Pancreas (tissue), 10 donors: ENCODE data around the gene TGIF2. TPM values are rescaled to one million over a fixed set of nuclear protein-coding genes. Genes with fewer than 3 reads are reported as not detected.

Source experiments
- ATAC-seq, 4 donors: fragments of 200-7000 bp; cut with Tn5 transposase; one replicate each; pipeline versions ENCODE4 v1.8.0 to v1.9.1; 2020; ENCODE audit warnings: mild to moderate bottlenecking in 4 of 4, moderate library complexity in 4 of 4
- DNase-seq, 6 donors: peaks; one replicate each; pipeline ENCODE4 v3.0.0-alpha.2; 2020
- FAIRE-seq: peaks from 2 replicates; lab custom pipeline; 2012; peaks lifted over from hg19 to GRCh38; lab: Jason Lieb, UNC
- H3K27ac ChIP-seq, 4 donors: fragments of 200-600 bp; sonication (generic); 1 replicate in 3 of 4; 2 replicates in 1 of 4; pipeline versions ENCODE4 v1.5.0 to v1.8.0; 2020
- H3K27me3 ChIP-seq, 4 donors: fragments of 200-600 bp; one replicate each; pipeline ENCODE4 v1.8.0; 2021
- H3K36me3 ChIP-seq, 3 donors: fragments of 200-600 bp; sonication (generic) in 1 of 3; one replicate each; pipeline versions ENCODE4 v1.5.0 to v1.8.0; 2020 to 2021
- H3K4me1 ChIP-seq, 3 donors: fragments of 200-600 bp; one replicate each; pipeline ENCODE4 v1.8.0; 2021
- H3K4me3 ChIP-seq, 4 donors: fragments of 200-600 bp; sonication (generic) in 2 of 4; one replicate each; pipeline versions ENCODE4 v1.5.0 to v1.8.0; 2020 to 2021
- H3K9me3 ChIP-seq, 4 donors: fragments of 200-600 bp; one replicate each; pipeline ENCODE4 v1.8.0; 2021
- WGBS, 2 donors: extraction: QIAGEN DNeasy Blood & Tissue Kit; methylation state at CpG; one replicate each; pipeline ENCODE4 v1.1.7; 2013; 5-methylcytosine and 5-hydroxymethylcytosine counted together
- intact Hi-C, 3 donors: fragments of 100-400 bp; cut with DNase I; formaldehyde crosslinking; loops; one replicate each; pipeline versions ENCODE4 v1.11.1 to v1.14.2; 2022
- polyA plus RNA-seq, 2 donors: library from polyadenylated mRNA; stranded (reverse); fragments of 200-250 nt; gene quantifications; one replicate each; pipeline ENCODE4 v1.2.3, GENCODE V29; 2013
- total RNA-seq, 6 donors: library from RNA; stranded (reverse); fragmentation: NEBNext Ultra II Directional in 4 of 6; extraction: Animal tissue kit (Norgen Biotek cat#: 25700) in 4 of 6; gene quantifications; one replicate each; pipeline versions ENCODE4 v1.2.1 to v1.2.4, GENCODE V29; 2021 to 2023
- TF ChIP-seq, protein P1 (sequence below), 4 donors: fragments of 200-600 bp; sonication (generic) in 3 of 4; IDR thresholded peaks; one replicate each; pipeline versions ENCODE4 v1.5.0 to v1.8.0; 2021; ENCODE audit warnings: antibody characterized with exemption in 4 of 4
- donor health status: healthy with polysubstance abuse.
- donor health status: DM: no; HTN: no; CAD: no; lungs with moderate emphysema.
- donor health status: DM: no; HTN: no; CAD: no.
- donor health status: control.
- donor health status: control.
- donor health status: Bipolar disorder and iron deficiency.
- donor health status: DM: yes; HTN: yes; CAD: no.
- donor health status: DM: no; HTN: no; CAD: no.
- donor health status: DM: no; HTN: no; CAD: no.
- donor health status: DM: yes; HTN: yes; CAD: no.

Gene TGIF2
- total and polyA plus RNA-seq, 8 donors = 5.7 to 18.9 (median 12.8) TPM

DNA sequence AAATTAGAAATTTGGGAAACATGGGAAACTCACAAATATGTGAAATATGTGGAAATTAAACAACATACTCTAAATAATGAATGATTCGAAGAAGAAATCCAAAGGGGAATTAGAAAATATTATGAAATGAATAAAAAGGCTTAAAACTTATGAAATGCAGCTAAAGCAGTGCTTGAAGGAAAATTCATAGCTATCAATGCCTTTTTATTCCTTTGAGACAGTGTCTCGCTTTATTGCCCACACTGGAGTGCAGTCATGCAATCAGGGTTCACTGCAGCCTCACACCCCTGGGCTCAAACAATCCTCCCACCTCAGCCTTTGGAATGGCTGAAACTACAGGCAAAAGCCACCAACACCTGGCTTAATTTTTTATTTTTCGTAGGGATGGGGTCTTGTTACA is 7.9 kb upstream of the TGIF2 start:
- Histone ChIP-seq H3K9me3 (no peaks in the 10 kb centered on the region), H3K4me1 (no peaks in the 10 kb centered on the region), H3K4me3 (no peak overlapping the region), H3K36me3 (no peaks in the 10 kb centered on the region), H3K27ac (no peak overlapping the region), H3K27me3 (no peaks in the 10 kb centered on the region)
- FAIRE-seq (no peak), ATAC-seq (no peak), DNase-seq (no peak)
- TF ChIP-seq, protein P1, sequence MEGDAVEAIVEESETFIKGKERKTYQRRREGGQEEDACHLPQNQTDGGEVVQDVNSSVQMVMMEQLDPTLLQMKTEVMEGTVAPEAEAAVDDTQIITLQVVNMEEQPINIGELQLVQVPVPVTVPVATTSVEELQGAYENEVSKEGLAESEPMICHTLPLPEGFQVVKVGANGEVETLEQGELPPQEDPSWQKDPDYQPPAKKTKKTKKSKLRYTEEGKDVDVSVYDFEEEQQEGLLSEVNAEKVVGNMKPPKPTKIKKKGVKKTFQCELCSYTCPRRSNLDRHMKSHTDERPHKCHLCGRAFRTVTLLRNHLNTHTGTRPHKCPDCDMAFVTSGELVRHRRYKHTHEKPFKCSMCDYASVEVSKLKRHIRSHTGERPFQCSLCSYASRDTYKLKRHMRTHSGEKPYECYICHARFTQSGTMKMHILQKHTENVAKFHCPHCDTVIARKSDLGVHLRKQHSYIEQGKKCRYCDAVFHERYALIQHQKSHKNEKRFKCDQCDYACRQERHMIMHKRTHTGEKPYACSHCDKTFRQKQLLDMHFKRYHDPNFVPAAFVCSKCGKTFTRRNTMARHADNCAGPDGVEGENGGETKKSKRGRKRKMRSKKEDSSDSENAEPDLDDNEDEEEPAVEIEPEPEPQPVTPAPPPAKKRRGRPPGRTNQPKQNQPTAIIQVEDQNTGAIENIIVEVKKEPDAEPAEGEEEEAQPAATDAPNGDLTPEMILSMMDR (IDR thresholded peaks at IDR 0.05) = no peak
- intact Hi-C loops = no loop called here
- WGBS, 2 donors = 90 to 93% methylated on average over 3 of the region's 3 CpGs

- no peak for ATAC-seq
- Histone ChIP-seq H3K9me3 (no peaks in the 10 kb centered on the region), H3K36me3 (no peaks in the 10 kb centered on the region), H3K4me3 (no peak overlapping the region), H3K4me1 (no peaks in the 10 kb centered on the region), H3K27ac (no peak overlapping the region), H3K27me3 (no peaks in the 10 kb centered on the region)
- TF ChIP-seq, protein P1 (IDR thresholded peaks at IDR 0.05) = no peak
- no peak for DNase-seq
- no peak for FAIRE-seq
- intact Hi-C loops = no loop called here
- 83 to 92% methylated on average over 7 of the region's 7 CpGs for WGBS, 2 donors
Observed at GRCh38 chr20:36569847-36570429, 3.5 kb upstream of the TGIF2 start.

GRCh38 chr20:36571564-36572504 is 1.6 kb upstream of the TGIF2 start:
- no peak for ATAC-seq
- no peak overlapping the region for H3K4me3 ChIP-seq
- no peaks in the 10 kb centered on the region for H3K36me3 ChIP-seq
- no peak for FAIRE-seq
- no peak for DNase-seq
- intact Hi-C loops = no loop called here
- TF ChIP-seq, protein P1 (IDR thresholded peaks at IDR 0.05) = no peak
- peaks cover 6% of the 10 kb centered on the region in 3 donors for H3K4me1 ChIP-seq
- peak overlapping the region; percentile 89 to 93 (median 90) for H3K27ac ChIP-seq
- WGBS, 2 donors = 69 to 70% methylated on average over 17 of the region's 17 CpGs
- H3K27me3 ChIP-seq = no peaks in the 10 kb centered on the region
- no peaks in the 10 kb centered on the region for H3K9me3 ChIP-seq

GRCh38 chr20:36572701-36573102 is 695 bp upstream of the TGIF2 start:
- no peaks in the 10 kb centered on the region for H3K9me3 ChIP-seq
- peaks cover 6% of the 10 kb centered on the region in 3 donors for H3K4me1 ChIP-seq
- H3K36me3 ChIP-seq = no peaks in the 10 kb centered on the region
- ATAC-seq (peak; percentile 12 to 33 (median 20)), FAIRE-seq (no peak), DNase-seq (peak in 2 of 6 donors; percentile 25 to 30)
- intact Hi-C loops = no loop called here
- no peaks in the 10 kb centered on the region for H3K27me3 ChIP-seq
- WGBS, 2 donors = 19 to 26% methylated on average over 20 of the region's 20 CpGs
- peak overlapping the region; percentile 89 to 93 (median 90) for H3K27ac ChIP-seq
- H3K4me3 ChIP-seq = peak overlapping the region; percentile 63 to 84 (median 82)
- TF ChIP-seq, protein P1 (IDR thresholded peaks at IDR 0.05) = no peak
